Natural killer cell (primary cell): ENCODE data around the gene MOCOS. TPM values are rescaled to one million over a fixed set of nuclear protein-coding genes. Genes with fewer than 3 reads are reported as not detected.
"Not testable (repeated sequence)": the region's sequence is repeated elsewhere in the genome, so short reads cannot be mapped to it uniquely, and the experiment has no call there.

Experiments
- ATAC-seq, 3 donors: fragments of 150-1000 bp in 2 of 3; fragments of 200-7000 bp in 1 of 3; cut with Tn5 transposase; 1 replicate in 1 of 3; 2 replicates in 2 of 3; pipeline ENCODE4 v1.10.0; 2021; ENCODE audit warnings: mild to moderate bottlenecking in 2 of 3, moderate library complexity in 2 of 3
- DNase-seq, 2 donors: peaks; one replicate each; pipeline versions ENCODE4 v3.0.0 to v3.0.0-alpha.2; 2013 to 2021; ENCODE audit warnings: mixed read lengths in 1 of 2
- H3K27ac ChIP-seq: one replicate; pipeline ENCODE4 v1.5.1; 2013; ENCODE audit warnings: mild to moderate bottlenecking, low read length
- H3K27me3 ChIP-seq: one replicate; pipeline ENCODE4 v1.6.1; 2013; ENCODE audit warnings: low read length; ENCODE audit not compliant: control insufficient read depth, insufficient read depth
- H3K36me3 ChIP-seq: one replicate; pipeline ENCODE4 v1.6.1; 2013; ENCODE audit warnings: low read length; ENCODE audit not compliant: control insufficient read depth, insufficient read depth
- H3K4me1 ChIP-seq: one replicate; pipeline ENCODE4 v1.6.1; 2013; ENCODE audit warnings: low read length; ENCODE audit not compliant: control insufficient read depth, insufficient read depth
- H3K4me3 ChIP-seq: one replicate; pipeline ENCODE4 v1.5.1; 2013; ENCODE audit warnings: low read length
- H3K9me3 ChIP-seq: one replicate; pipeline ENCODE4 v1.6.1; 2013; ENCODE audit warnings: low read length; ENCODE audit not compliant: control insufficient read depth, insufficient read depth
- H3K27ac Mint-ChIP-seq, 2 donors: one replicate each; pipeline ENCODE4 v1.8.0; 2022; ENCODE audit warnings: mild to moderate bottlenecking in 2 of 2, mixed read lengths in 2 of 2, moderate library complexity in 1 of 2
- H3K27me3 Mint-ChIP-seq, 2 donors: one replicate each; pipeline ENCODE4 v1.8.0; 2022; ENCODE audit warnings: low read depth in 2 of 2, mixed read lengths in 2 of 2
- H3K36me3 Mint-ChIP-seq: one replicate; pipeline ENCODE4 v1.8.0; 2022; ENCODE audit warnings: mixed read lengths
- H3K4me1 Mint-ChIP-seq, 2 donors: one replicate each; pipeline ENCODE4 v1.8.0; 2022; ENCODE audit warnings: mixed read lengths in 2 of 2
- H3K4me3 Mint-ChIP-seq: one replicate; pipeline ENCODE4 v1.8.0; 2022; ENCODE audit warnings: mild to moderate bottlenecking, moderate library complexity, mixed read lengths
- H3K9me3 Mint-ChIP-seq, 2 donors: one replicate each; pipeline ENCODE4 v1.8.0; 2022; ENCODE audit warnings: mixed read lengths in 2 of 2
- WGBS: methylation state at CpG from one replicate; pipeline ENCODE4 v1.1.7; 2013; ENCODE audit warnings: missing lambda C conversion rate; ENCODE audit not compliant: insufficient coverage; 5-methylcytosine and 5-hydroxymethylcytosine counted together
- intact Hi-C: fragments of 100-400 bp; cut with micrococcal nuclease; formaldehyde crosslinking; loops from one replicate; pipeline ENCODE4 v1.14.2; 2022
- total RNA-seq, 4 donors: library from RNA; stranded (reverse); fragments of 120-200 nt in 1 of 4; gene quantifications; one replicate each; pipeline versions ENCODE4 v1.2.3 to v1.2.4, GENCODE V29; 2013 to 2022
- TF ChIP-seq, protein P1 (sequence below): fragments of 200-600 bp; IDR thresholded peaks from one replicate; pipeline ENCODE4 v1.8.0; 2022; ENCODE audit warnings: antibody characterized with exemption

MOCOS gene
- total RNA-seq, 3 donors from 2014 or later (not counting 1 experiment from before 2014, with no cell fraction given): 0.10 to 0.24 (median 0.16) TPM

DNA sequence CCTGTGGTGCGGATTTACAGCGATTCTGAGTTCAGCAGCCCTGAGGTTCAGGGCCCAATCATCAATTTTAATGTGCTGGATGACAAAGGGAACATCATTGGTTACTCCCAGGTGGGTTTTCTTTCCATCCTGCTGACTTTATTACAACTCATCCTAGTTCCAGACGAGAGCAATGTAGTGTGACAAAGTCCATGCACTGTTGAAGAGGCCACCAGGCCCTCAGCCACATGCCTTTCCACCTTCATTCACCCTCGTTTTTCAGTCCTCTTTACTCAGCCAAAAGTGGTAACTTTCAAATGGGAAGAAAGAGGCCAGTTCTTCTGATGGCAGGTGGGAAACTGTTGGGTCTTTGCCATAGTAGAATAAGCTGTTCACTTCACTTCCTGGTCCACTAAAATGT lies 17.9 kb downstream of the MOCOS start:
- no peaks in the 10 kb centered on the region for H3K9me3 ChIP-seq
- H3K4me1 ChIP-seq: no peaks in the 10 kb centered on the region
- no peak for ATAC-seq
- no peak overlapping the region for H3K27ac ChIP-seq
- no peaks in the 10 kb centered on the region for H3K4me1 Mint-ChIP-seq
- intact Hi-C loops: no loop called here
- no peak for DNase-seq
- no peaks in the 10 kb centered on the region for H3K27me3 ChIP-seq
- no peak overlapping the region for H3K4me3 Mint-ChIP-seq
- TF ChIP-seq, protein P1, sequence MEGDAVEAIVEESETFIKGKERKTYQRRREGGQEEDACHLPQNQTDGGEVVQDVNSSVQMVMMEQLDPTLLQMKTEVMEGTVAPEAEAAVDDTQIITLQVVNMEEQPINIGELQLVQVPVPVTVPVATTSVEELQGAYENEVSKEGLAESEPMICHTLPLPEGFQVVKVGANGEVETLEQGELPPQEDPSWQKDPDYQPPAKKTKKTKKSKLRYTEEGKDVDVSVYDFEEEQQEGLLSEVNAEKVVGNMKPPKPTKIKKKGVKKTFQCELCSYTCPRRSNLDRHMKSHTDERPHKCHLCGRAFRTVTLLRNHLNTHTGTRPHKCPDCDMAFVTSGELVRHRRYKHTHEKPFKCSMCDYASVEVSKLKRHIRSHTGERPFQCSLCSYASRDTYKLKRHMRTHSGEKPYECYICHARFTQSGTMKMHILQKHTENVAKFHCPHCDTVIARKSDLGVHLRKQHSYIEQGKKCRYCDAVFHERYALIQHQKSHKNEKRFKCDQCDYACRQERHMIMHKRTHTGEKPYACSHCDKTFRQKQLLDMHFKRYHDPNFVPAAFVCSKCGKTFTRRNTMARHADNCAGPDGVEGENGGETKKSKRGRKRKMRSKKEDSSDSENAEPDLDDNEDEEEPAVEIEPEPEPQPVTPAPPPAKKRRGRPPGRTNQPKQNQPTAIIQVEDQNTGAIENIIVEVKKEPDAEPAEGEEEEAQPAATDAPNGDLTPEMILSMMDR: no peak
- no peak overlapping the region for H3K27ac Mint-ChIP-seq
- no peaks in the 10 kb centered on the region for H3K36me3 Mint-ChIP-seq
- H3K4me3 ChIP-seq: no peak overlapping the region
- WGBS: 79% methylated on average over 3 of the region's 4 CpGs
- H3K9me3 Mint-ChIP-seq: no peaks in the 10 kb centered on the region
- H3K36me3 ChIP-seq: no peaks in the 10 kb centered on the region
- peaks cover 0 to 13% of the 10 kb centered on the region in 2 donors for H3K27me3 Mint-ChIP-seq

DNA sequence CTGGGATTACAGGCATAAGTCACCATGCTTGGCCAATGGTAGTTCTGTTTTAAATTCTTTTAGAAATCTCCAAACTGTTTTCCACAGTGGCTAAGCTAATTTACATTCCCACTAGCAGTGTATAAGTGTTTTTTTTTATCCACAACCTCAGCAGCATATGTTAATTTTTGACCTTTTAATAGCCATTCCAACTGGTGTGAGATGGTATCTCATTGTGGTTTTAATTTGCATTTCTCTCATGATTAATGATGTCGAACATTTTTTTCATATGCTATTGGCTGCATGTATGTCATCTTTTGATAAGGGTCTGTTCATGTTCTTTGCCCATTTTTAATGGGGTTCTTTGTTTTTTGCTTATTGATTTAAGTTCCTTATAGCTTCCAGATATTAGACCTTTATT lies 20.0 kb downstream of the MOCOS start:
- intact Hi-C loops: no loop called here
- Histone ChIP-seq H3K9me3 (no peaks in the 10 kb centered on the region), H3K27me3 (no peaks in the 10 kb centered on the region), H3K4me1 (no peaks in the 10 kb centered on the region), H3K4me3 (no peak overlapping the region), H3K27ac (no peak overlapping the region), H3K36me3 (no peaks in the 10 kb centered on the region)
- no CpG with 5 or more reads among the region's 1 CpG for WGBS
- Mint-ChIP-seq H3K27me3 (peaks cover 0 to 13% of the 10 kb centered on the region in 2 donors), H3K27ac (no peak overlapping the region), H3K9me3 (no peaks in the 10 kb centered on the region), H3K4me3 (no peak overlapping the region), H3K36me3 (no peaks in the 10 kb centered on the region), H3K4me1 (no peaks in the 10 kb centered on the region)
- ATAC-seq (no peak), DNase-seq (no peak)
- TF ChIP-seq, protein P1: no peak

DNA sequence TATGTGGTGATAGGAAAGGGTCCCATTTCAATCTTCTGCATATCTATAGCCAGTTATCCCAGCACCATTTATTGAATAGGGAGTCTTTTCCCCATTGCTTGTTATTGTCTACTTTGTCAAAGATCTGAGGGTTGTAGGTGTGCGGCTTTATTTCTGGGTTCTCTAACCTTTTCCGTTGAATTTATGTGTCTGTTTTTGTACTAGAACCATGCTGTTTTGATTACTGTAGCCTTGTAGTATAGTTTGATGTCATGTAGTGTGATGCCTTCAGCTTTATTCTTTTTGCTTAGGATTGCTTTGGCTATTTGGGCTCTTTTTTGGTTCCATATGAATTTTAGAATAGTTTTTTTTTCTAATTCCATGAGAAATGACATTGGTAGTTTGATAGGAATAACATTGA lies 20.7 kb downstream of the MOCOS start:
- H3K9me3 Mint-ChIP-seq, H3K36me3 Mint-ChIP-seq, H3K4me3 ChIP-seq, H3K4me1 ChIP-seq, H3K36me3 ChIP-seq, H3K9me3 ChIP-seq, H3K4me3 Mint-ChIP-seq, intact Hi-C loops, H3K27me3 ChIP-seq, H3K4me1 Mint-ChIP-seq, H3K27ac Mint-ChIP-seq, DNase-seq, ATAC-seq, H3K27ac ChIP-seq: not testable (repeated sequence)
- 100% methylated on average over 2 of the region's 2 CpGs for WGBS
- peaks cover 0 to 13% of the 10 kb centered on the region in 2 donors for H3K27me3 Mint-ChIP-seq

DNA sequence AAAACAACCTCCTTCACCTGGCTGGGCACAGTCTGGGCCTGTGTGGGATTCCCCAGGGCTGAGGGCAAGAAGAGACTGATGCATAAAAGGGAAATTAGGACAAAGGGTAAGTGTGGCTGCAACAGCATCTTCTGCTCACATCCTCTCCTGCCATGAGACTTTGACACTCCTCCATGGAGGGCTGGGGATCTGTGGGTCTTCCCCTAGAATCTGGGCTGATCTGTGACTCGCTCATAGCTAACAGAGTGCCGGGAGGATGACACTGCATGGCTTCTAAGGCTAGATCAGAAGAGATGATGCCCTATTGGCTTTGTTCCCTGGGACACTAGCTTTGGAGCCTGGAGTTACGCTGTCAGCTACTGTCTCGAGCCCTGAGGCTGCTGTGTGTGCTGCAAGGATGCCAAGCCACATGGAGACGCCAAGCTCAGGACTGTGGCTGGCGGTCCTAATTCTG lies 24.3 kb downstream of the MOCOS start:
- no peaks in the 10 kb centered on the region for H3K9me3 Mint-ChIP-seq
- DNase-seq (no peak), ATAC-seq (no peak)
- intact Hi-C loops: no loop called here
- no peaks in the 10 kb centered on the region for H3K4me1 ChIP-seq
- no peaks in the 10 kb centered on the region for H3K9me3 ChIP-seq
- H3K36me3 ChIP-seq: no peaks in the 10 kb centered on the region
- no peak overlapping the region for H3K4me3 Mint-ChIP-seq
- no peaks in the 10 kb centered on the region for H3K4me1 Mint-ChIP-seq
- H3K27me3 Mint-ChIP-seq: peaks cover 0 to 15% of the 10 kb centered on the region in 2 donors
- WGBS: 89% methylated on average over 6 of the region's 6 CpGs
- H3K27ac Mint-ChIP-seq: no peak overlapping the region
- no peak overlapping the region for H3K4me3 ChIP-seq
- H3K36me3 Mint-ChIP-seq: no peaks in the 10 kb centered on the region
- no peak overlapping the region for H3K27ac ChIP-seq
- H3K27me3 ChIP-seq: no peaks in the 10 kb centered on the region
- TF ChIP-seq, protein P1: no peak
